GM19193 (cell line): ENCODE data around the gene NPC1.

Experiments
- POLR2A ChIP-seq: IDR thresholded peaks from 4 replicates; pipeline ENCODE4 v1.6.1; 2011; ENCODE audit not compliant: insufficient read depth, insufficient read length; ENCODE audit errors: extremely low read depth

NPC1 gene

DNA sequence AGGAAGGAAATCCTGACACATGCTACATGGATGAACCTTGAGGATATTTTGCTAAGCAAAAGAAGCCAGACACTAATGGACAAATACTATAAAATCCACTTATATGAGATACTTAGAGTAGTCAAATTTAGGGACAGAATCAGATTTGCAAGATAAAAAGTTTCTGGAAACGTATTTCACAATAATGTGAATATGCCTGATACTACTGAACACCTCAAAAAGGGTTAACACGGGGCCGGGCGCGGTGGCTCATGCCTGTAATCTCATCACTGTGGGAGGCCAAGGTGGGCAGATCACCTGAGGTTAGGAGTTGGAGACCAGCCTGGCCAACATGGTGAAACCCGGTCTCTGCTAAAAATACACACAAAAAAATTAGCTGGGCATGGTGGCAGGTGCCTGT lies 84.7 kb downstream of the NPC1 start:
- no peak for TF ChIP-seq POLR2A

DNA sequence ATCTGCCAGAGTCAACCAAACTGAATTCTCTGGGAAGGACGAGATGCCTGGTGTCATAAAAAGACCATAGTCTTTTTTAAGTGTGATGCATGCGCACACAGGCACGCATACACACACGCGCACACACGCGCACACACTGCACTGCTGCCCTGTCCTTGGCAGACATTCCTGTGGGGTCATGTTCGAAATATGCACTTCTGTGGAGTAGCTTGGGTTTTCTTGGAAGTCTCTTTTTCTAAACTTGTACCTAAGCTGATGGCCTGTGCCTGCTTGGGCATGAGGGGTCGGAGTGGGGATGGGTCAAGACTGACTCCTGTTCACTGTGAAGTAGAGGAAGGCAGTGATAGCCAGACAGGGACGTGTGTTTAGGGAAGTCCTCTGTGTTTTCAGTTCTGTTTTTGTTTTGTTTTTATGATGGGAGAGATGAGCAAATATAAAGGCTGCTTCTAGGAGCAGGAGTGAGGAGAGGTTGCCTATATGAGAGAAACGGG lies 87.0 kb downstream of the NPC1 start:
- TF ChIP-seq POLR2A: no peak

DNA sequence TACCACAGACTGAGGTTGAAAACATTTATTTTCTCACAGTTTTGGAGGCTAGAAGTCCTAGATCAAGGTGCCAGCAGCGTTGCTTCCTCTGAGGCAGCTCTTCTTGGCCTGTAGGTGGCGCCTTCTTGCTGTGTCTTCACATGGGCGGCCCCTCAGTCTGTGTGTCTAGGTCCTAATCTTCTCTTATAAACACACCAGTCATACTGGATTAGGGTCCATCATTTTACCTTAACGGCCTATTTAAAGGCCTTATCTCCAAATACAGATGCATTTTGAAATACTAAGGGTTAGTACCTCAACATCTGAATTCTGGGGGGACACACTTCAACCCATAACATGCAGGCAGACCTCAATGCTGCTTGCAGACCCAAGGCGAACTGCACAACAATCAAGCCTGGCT lies 87.4 kb downstream of the NPC1 start:
- TF ChIP-seq POLR2A: no peak

DNA sequence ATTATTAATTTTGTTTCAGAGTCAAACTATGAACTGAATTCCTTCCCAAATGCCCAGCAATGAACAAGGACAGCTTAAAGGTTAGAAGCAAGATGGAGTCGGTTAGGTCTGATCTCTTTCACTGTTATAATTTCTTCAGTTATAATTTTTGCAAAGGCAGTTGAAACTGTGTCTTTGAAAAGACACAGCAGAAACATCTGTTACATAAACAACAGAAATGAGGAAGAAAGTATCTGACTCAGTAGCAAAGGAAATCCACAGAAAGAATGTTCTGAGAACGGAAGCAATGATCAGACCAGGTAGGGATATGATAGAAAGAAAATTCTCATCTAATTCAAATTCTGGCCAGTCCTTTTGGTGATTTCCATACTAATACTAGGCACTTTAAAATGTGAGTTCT lies 88.2 kb downstream of the NPC1 start:
- no peak for TF ChIP-seq POLR2A

DNA sequence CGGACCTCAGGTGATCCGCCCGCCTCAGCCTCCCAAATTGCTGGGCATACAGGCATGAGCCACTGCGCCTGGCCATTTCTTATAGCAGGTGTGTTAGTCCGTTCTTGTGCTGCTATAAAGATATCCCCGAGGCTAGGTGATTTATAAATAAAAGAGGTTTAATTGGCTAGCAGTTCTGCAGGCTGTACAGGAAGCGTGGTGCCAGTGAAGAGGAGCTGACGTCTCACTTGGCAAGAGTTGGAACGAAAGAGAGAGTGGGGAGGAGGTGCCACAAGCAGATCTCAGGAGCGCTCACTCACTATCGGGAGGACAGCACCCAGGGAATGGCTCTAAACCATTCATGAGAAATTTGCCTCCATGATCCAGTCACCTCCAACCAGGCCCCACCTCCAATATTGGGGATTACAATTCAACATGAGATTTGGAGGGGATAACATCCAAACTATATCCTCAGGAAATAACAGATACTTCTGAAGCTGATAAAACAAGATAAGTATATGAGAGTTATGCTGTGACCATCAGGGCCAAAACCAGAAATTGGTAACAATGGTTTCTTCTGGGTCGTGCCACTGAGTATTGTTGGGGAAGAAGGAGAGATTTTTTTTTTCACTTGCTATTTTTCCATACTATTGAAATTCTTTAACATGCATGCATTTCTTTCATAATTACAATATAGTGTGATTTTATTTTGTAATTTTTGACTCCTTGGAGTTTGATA lies 90.4 kb downstream of the NPC1 start:
- TF ChIP-seq POLR2A: no peak

DNA sequence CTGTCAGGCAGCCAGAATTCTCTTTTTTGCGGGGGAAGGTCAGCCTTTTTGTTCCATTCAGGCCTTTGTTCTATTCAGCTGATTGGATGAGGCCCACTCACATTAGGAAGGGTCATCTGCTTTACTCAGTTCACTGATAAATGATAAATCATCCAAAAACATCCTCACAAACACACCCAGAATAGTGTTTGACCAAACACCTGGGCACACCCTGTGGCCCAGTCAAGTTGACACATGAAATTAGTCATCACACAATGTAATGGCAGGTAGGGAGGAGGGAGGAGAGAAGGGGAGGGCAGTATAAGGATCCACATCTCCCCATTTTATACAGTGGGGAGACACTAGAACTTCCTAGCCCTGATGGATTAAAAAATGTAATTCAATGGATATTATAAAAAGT lies 91.3 kb downstream of the NPC1 start:
- no peak for TF ChIP-seq POLR2A

DNA sequence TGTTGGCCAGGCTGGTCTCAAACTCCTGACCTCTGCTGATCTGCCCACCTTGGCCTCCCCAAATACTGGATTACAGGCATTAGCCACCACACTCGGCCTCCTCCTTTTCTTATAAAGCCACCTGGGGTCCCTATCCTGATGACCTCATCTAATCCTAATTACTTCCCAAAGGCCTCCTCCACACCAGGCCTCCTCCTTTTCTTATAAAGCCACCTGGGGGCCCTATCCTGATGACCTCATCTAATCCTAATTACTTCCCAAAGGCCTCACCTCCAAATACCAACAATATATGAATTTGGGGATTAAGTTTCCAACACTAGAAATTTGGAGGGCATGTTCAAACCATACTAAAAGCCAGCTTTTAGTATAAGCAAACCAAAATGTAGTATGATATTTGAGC lies 92.7 kb downstream of the NPC1 start:
- no peak for TF ChIP-seq POLR2A

DNA sequence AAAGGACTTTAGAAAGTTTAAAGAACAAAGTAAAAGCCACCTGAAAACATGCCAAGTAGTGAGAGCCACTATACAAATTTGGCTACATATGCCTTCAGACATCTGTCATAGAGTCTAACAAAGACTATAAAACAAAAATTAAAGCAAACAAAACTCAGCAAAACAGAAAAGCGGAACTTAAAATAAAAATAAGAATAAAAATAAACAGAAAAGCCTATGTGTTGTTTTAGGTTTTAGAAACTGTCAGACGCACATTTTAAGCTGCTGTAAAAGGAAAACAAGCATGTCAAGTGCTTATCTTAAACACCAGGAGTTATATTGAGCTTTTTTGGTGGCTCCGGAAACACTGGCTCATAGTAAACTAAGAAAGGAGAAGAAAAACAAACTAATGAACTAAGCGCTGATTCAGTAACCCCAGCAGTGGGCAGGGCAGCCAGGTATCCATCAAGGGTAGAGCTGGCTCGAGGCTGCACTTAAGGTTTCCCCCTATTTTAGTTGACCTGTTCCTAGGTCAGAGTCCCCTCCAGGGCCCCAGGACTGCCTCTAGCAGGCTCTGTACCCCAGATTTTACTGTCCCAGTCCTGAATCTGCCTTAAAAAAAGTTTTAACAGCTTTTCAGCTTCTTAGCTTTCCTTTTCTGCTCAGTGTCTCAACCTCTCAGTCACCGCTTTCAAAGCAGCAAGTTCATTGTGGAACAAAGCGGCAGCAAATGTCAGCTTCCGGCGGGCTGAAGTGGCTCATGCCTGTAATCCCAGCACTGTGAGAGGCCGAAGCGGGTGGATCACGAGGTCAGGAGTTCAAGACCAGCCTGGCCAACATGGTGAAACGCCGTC lies 98.4 kb downstream of the NPC1 start:
- no peak for TF ChIP-seq POLR2A

DNA sequence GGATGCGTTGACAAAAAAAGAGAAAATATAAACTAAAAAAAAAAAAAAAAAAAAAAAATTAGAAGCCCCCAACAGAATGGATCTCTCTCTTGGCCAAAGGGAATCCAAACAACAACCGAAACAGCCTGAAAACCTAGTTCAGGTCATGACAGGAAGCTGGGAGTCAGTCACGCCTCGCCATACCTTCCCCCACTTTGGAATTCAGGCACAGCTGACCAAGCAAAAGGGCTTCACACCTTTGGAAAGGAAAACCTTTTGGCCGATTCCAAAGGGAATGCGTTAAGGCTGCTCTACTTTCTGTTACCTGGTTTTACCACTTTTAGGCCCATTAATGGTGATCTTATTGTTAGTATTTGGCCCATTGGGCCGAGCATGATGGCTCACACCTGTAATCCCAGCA lies 100.9 kb downstream of the NPC1 start:
- TF ChIP-seq POLR2A: no peak

DNA sequence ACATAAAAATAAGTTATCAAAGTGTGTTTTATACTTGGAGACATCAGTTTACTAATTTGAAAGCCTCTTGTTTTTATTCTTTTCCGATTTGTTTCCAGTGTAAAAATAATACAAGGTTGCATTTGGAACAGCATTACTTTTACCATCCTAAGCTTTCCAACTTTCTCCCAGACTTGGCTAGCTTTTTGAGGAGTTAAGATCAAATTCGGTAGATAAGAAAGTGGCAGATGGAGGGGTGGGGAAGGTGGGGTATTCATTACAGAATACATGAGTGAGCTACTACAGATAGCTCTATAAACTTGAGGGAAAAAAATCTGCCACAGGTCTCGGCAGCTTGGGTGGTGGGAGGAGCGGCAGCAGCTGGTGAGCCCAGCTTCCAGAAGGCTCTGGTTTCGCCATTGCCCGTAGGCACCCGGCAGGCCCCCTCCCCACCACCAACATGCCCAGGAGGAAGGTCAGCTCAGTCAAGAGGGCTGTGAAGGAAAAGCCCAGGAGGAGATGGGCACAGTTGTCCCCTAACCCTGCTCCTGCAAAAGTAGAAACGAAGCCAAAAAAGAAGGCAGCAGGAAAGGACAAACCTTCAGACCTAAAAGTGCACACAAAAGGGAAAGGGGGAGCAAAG lies 101.6 kb downstream of the NPC1 start:
- no peak for TF ChIP-seq POLR2A
